ENCODE measurements around the gene USP34.

USP34 gene

DNA sequence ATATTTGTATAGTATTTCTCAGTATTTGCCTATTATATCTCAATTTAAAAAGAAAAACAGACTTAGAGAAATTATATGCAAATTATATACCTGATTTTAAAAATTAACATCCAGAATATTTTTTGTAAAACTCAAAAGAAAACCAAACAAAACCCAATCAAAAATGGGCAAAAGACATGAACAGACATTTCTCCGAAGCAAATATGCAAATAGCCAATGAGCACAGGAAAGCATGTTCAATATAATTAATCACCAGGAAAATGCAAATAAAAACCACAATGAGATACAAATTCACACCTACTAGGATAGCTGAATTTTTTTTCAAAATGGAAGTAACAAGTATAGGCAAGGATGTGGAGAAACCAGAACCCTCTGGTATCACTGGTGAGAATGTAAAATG is 108.0 kb downstream of the USP34 start:
- no peak for DNase-seq

DNA sequence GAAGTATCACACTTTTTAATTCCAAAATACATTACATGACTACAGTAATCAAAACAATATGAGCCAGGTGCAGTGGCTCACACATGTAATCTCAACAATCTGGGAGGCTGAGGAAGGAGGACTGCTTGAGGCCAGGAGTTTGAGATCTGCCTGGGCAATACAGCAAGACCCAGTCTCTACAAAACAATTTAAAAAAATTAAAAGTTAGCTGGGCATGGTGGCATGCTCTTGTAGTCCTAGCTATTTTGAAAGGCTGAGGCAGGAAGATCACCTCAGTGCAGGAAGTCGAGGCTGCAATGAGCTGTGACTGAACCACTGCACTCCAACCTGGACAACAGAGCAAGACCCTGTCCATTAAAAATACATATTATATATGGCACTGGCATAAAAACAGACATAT is 109.8 kb downstream of the USP34 start:
- DNase-seq = no peak

DNA sequence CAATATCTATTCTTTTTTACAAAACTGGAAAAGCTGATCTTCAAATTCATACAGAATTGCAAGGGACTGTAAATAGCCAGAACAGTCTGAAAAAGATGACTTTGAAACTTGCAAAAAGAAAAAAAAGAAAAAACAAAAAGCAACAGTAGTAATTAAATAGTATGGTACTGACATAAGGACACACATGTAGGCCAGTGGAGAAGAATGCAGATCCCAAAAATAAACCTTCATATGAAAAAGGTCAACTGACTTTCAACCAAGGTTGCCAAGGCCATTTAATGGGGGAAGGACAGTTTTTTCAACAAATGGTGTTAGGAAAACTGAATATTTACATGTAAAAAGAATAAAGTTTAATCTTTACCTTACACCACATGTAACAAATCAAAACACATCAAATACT is 111.8 kb downstream of the USP34 start:
- no peak for DNase-seq

DNA sequence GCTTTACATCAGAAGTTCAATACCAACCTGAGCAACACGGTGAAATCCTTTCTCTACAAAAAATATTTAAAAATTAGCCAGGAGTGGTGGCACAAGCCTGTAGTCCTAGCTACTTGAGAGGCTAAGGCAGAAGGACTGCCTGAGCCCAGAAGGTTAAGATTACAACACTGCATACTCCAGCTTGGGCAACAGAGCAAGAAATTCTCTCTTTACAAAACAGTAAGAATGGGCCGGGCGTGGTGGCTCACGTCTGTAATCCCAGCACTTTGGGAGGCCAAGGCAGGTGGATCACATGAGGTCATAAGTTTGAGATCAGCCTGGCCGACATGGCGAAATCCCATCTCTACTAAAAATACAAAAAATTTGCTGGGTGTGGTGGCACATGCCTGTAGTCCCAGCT is 113.2 kb downstream of the USP34 start:
- DNase-seq = no peak

DNA sequence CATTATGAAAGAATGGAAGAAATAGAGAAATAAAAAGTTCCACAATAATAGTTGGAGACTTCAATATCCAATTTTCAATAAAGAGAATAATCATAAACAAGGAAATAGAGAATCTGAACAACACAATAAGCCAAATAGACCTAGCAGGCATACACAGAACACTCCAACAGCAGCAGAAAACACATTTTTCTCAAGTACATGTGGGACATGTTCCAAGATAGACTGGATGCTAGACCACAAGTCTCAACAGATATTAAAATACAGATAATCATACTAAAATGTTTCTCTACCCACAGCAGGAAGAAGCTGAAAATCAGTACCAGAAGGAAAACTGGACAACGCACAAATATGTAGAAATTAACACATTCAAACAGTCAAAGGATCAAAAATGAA is 113.9 kb downstream of the USP34 start:
- DNase-seq = no peak

DNA sequence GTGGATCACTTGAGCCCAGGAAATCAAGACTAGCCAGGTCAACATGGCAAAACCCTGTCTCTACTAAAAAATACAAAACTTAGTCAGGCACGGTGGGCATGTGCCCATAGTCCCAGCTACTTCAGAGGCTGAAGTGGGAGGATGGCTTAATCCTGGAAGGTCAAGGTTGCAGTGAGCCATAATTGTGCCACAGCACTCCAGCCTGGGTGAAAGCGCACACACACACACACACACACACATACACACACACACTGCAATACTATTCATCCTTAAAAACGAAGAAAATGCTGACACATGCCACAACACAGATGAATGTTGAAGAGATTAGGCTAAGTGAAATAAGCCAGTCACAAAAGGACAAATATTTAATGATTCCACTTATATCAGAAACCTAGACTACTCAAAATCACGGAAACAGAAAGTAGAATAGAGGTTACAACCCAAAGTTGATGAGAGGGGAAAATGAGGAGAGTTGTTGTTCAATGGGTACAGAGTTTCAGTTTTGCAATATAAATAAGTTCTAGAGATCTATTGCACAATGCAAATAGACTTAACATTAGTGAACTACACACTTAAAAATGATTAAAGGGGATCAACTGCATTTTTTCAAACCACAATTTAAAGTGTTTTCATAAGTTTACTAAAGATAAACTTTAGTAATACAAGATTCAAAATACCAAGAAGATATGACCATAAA is 114.5 kb downstream of the USP34 start:
- no peak for DNase-seq

DNA sequence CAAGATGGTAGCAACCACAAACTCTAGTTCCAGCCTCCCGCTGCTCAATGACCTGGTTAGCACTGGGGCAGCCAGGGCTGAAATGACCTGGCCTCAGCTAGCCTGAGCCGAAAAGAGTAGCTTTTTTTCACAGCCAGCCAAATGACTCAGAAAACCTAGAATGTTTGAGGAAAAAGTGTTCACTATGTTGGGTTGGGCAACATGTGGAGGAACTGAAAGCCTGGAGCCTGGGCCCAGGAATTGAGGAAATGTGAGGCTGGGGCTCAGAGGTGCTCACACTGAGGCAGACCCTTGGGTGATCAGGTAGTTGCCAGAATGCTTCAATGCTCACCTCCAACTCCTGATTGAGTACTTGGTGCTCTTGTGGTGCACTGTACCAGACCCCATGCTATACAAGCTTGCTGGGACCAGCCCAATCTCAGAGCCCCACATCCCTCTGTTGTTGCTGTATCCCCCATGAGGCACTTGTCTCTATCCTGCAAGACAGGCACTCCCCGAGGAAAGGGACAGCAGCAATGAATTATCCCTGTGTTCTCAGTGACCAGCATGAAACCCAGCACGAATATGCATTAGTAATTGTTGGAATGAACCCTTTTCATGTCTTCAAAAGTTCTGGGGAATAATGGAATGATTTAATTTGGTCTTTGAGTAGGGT is 116.2 kb downstream of the USP34 start:
- DNase-seq = no peak

DNA sequence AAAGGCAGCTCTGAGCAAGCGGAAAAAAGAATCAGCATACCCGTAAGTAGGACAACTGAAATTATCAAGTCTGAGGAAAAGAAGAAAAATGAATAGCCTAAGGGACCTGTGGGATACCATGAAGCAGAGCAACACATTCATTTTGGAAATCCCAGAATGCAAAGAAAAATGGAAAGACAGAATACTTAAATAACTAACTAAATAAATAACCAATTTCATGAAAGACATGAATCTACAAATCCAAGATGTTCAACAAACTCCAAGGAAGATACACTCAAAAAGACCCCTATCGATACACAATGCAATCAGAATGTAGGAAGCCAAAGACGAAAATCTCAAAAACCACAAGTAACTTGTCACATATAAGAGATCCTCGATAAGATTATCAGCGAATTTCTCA is 117.0 kb downstream of the USP34 start:
- DNase-seq = no peak

DNA sequence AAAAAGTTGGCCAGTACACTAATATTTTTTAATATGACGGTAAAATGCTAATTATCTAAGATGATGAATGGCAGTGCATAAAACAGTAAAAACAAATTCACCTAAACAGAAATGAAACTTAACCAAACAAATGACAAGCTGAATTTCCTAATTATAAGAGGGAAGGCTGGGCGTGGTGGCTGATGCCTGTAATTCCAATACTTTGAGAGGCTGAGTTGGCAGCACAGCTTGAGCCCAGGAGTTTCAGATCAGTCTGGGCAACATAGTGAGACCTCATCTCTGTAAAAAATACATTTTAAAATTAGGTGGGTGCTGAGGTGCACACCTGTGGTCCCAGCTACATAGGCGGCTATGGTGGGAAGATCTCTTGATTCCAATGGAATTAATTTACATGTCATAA is 120.1 kb downstream of the USP34 start:
- no peak for DNase-seq

DNA sequence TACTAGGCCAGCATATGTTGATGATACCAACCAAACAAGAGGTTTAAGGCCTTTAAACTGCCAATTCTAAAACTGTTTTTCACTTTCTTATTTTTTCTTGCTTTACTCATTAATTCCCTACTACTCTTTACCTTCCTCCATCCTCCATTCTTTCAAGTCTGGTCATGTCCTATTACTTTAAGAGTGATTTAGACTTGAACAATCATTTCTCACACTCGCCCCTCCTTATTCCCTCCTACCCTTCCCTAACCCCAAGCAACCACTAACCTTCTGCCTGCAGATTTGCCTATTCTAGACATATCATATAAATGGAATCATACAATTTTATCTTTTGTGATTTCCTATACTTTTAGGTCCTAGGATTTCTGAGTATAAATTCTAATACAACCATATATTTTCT is 127.7 kb downstream of the USP34 start:
- DNase-seq = no peak

DNA sequence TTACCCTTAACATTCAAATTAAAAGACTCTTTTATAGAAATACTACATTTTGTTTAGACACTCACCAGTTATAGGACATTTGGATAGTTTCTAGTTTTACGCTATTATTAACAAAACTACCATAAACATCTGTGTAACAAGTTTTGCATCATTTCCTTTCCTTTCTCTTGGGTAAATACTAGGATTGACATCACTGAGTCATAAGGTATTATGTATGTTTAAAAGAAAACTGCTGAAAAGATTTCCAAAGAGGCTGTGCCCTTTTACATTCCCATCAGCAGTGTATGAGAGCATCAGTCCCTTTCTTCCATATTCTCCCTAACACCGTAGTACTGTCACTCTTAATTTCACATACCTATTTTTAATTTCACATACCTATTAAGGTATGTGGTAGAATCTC is 130.6 kb downstream of the USP34 start:
- DNase-seq = no peak

DNA sequence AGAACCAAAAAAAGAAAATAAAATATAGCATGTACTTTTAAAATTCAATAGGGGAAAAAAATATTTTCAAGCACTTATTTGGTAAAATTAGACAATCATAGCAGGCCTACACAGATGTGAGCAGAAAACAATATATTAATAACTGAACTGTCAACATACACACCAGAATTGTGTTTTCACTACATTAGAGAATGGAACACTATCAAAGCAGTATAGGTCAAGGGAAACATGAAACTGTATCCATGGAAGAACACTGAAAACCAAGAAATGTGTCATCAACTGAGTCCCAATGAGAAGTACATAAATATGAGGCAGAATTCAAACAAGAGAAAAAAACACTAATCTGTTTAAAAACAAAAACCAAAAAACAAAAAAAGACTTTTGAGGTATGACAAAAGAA is 132.4 kb downstream of the USP34 start:
- no peak for DNase-seq

DNA sequence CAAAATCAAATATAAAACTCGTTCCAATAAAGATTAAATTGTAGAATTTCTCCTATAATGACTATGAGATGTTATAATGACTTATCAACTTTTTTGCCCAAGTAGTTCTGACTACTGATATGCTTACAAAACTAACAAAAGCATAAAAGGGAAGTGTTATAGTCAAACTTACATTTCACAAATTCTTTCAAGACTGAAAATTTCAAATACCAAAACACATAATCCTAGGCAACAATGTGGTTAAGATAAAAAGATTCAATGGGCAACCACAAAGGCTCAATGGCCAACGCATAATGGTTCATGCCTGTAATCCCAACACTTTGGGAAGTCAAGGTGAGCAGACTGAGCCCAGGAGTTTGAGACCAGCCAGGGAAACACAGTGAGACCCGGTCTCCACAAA is 135.7 kb downstream of the USP34 start:
- no peak for DNase-seq

DNA sequence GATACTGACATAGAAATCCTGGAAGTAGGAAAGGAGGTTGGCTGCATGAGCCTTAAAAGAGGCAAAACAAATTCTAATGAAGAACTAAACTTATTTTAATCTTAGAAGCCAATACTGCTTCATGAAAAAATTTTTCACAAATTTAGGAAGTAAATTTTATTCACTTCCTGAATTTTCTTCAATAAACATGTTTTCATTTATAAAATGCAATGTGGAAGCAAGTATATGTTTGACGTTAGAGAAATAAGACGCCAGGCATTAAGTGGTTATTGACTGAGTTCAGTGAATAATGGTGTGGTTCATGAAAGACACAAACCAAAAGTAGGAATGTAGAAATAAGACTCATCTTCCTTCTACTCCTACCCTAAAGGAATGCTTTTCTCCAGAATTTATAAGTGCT is 136.4 kb downstream of the USP34 start:
- DNase-seq = no peak

DNA sequence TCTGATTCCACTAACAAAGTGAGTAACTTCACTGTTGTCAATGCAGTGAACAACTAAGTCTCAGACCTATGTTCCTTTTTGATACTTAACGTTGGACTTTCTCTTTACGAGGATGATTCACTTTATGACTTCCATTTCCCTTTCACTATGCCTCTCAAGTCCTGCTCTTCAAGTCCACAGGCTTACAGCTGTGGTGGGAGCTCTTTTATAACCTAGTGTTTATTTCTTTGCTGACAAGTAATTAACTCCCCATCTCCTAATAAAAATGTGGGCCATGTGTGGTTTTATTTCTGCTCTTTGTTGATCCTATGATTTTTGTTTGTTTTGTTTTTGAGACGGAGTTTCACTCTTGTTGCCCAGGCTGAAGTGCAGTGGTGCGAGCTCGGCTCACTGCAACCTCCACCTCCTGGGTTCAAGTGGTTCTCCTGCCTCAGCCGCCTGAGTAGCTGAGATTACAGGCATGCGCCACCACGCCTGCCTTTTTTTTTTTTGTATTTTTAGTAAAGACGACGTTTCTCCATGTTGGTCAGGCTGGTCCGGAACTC is 142.1 kb downstream of the USP34 start:
- no peak for DNase-seq

DNA sequence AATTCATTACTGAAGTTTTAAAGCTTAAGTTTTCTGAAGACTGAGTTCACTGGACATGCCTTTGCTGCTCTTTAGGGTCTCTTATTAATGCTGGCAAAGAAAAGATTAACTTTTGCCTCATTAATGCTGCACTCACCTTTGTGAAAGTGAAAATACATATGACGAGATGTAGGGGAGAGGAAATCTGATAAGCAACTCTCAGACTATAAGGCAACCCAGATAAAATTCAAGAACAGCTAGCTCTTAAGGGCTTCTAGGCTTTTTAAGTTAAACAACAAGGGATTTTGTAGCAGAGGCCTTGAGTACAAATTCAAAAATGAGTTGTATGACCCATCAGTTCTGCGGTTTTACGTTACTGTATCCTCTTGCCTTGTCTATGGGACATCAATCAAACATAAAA is 143.7 kb downstream of the USP34 start:
- DNase-seq = no peak

DNA sequence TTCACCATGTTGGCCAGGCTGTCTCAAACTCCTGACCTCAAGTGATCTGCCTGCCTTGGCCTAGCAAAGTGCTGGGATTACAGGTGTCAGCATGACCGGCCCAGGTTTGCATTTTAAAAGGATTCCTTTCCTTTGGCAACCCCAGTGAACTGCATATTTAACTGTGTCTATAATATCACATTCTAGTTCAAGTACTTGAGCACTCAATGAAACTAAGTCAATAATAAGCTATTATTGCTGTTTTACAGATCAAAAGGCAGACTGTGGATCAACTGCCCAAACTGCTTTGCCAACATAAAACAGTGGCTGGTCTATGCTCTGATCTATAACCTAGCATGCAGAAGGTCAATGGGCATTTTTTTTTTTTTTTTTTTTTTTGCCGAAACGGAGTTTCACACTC is 144.5 kb downstream of the USP34 start:
- no peak for DNase-seq

DNA sequence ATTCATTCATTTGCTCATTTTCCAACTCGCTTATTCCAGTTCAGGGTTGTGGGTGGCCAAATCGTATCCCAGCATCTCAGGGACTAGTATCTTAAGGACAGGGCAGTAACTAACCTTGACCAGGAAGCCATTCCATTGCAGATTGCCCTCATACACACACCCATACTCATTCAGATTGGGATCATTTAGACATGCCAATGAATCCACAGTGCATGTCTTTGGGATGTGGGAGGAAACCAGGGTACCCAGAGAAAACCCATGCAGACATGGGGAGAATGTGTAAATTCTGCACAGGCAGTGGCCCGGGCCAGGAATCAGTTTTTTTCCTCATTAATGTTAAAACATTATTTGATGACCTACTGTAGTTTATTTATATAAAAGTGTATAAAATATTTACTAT is 150.7 kb downstream of the USP34 start:
- no peak for DNase-seq

DNA sequence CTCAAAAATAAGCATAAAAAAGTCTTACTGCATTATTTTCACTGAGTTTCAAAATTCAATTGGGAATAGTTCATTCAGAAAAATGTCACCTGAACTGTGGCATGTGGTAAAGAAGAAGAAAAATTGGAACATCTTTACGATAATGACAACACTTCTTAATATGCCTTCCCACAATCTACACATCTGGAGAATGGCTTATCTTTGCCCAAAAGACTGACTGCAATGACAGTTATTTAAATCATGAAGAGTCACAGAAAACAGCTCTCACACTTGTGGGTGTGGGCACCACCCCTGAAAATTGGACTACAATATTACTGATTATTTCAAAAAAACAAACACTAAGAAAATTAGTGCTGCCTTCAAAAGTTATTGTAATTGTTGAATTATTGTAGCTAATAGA is 152.3 kb downstream of the USP34 start:
- no peak for DNase-seq

DNA sequence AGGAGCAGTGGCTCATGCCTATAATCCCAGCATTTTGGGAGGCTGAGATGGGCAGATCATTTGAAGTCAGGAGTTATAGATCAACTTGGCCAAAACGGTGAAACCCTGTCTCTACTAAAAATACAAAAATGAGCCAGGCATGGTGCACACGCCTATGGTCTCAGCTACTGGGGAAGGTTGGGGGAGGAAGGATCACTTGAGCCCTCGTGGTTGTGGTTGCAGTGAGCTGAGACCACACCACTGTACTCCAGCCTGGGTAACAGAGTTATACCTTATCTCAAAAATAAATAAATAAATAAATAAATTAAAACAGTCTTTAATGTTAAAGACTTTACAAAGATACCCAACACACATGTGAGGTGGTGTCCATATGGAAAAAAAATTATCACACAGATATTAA is 174.9 kb downstream of the USP34 start:
- DNase-seq = no peak

DNA sequence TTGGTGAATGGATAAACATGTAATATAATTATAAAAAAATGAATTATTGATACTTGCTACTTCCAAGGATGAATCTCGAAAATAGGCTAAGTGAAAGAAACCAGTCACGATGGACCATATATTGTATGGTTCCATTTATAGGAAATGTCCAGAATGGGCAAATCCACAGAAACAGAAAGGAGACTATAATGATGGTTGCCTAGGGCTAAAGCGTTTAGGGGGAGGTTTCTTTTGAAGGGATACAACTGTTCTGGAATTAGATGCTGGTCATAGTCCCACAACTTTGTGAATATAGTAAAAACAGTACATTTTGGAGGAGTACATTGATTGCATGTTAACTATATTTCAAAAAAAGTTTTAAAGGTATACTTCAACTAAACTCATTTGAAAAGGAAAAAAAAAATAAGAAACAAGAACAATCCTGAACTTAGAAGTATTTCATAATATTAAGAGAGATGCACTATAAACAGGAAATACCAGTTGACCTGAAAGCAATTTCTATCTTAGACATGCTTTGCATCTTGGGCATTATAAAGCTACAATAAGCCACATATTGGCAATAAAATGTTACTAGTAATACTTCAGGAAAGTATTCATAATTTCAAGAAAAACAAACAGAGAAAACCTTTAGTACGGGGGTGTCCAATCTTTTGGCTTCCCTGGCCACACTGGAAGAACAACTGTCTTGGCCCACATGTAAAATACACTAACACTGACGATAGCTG is 178.9 kb downstream of the USP34 start:
- no peak for DNase-seq

DNA sequence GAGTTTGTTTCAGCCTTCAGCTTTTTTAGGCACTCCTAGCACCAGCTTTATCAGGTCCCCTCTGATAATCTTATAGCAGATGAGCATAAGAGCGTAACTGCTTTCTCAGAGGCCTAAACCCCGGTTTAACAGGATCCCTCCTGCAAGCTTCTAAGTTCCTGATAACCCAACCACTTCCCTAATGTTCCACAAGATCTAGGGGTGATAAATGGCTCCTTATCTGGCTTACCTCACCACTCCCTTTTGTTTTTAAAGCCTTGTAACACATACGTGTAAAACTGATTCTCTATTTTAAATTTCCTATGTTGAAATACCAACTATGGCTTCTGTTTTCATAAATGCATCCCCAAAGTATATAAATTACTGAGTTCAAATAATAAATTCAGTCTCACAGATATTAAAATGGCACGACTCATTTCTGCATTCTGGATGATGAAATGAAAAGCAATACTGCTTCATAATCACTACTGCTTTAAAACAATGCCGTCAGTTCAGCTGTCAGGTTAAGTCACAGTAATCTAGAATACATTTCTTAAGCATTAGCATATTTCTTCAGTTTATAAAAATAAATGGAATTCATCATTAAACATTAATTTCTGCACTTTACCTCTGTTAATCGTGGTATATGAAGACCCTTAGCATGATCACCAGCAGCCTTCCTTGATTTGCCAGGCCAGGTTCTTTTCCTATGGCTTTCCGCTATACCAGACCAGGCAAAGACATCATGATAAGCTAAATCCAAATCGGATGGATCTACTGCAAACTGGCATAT is 182.6 kb downstream of the USP34 start:
- no peak for DNase-seq

DNA sequence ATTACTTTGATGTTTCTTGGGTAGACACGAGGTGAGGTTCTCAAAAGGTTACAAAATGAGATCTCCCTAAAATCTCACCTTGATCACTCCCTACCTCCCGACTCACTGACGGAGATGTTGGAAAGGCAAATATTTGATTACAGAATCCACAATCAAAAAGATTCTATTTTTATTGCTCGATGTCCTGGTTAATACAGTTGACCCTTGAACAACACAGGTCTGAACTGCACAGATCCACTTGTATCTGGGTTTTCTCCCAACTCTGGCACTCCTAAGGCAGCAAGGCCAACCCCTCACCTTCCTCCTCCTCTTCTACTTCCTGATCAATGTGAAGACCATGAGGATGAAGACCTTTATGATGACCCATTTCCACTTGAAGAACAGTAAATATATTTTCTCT is 183.6 kb downstream of the USP34 start:
- no peak for DNase-seq
